Neural cell (in vitro differentiated cells): ENCODE results near the gene COPS8.

Experiments used
- CTCF ChIP-seq: fragments of 450-650 bp; IDR thresholded peaks from 2 replicates; pipeline ENCODE4 v1.5.1; 2014; ENCODE audit warnings: antibody characterized with exemption, mild to moderate bottlenecking, moderate library complexity; ENCODE audit not compliant: poor library complexity, severe bottlenecking
- EP300 ChIP-seq: fragments of 450-650 bp; conservative IDR thresholded peaks from 2 replicates; pipeline ENCODE4 v1.6.1; 2014; ENCODE audit warnings: antibody characterized with exemption, mild to moderate bottlenecking, moderate library complexity; ENCODE audit not compliant: poor library complexity, severe bottlenecking
- POLR2AphosphoS5 ChIP-seq: IDR thresholded peaks from 2 replicates; pipeline ENCODE4 v1.6.1; 2012
- SMC3 ChIP-seq: fragments of 450-650 bp; conservative IDR thresholded peaks from 2 replicates; pipeline ENCODE4 v1.6.1; 2014; ENCODE audit warnings: antibody characterized with exemption, mild to moderate bottlenecking, moderate library complexity; ENCODE audit not compliant: poor library complexity

GRCh38 chr2:237043866-237044265 is 41.8 kb upstream of the COPS8 start:
- TF ChIP-seq CTCF = no peak
- TF ChIP-seq POLR2AphosphoS5 = no peak
- no peak for TF ChIP-seq SMC3
- no peak for TF ChIP-seq EP300
